SU-DHL-6 (cell line): ENCODE data around the gene DHRS7.

Experiments used
- CTCF ChIP-seq: fragments of 200-600 bp; sonication (generic); IDR thresholded peaks from one replicate; pipeline ENCODE4 v1.5.1; 2017; ENCODE audit warnings: antibody characterized with exemption, mild to moderate bottlenecking, low read length, moderate library complexity; ENCODE audit not compliant: insufficient read depth, poor library complexity, severe bottlenecking
- EZH2phosphoT487 ChIP-seq: fragments of 200-600 bp; sonication (generic), shearing (Covaris generic); conservative IDR thresholded peaks from 2 replicates; pipeline ENCODE4 v1.6.1; 2018; ENCODE audit warnings: mild to moderate bottlenecking, antibody characterized with exemption, low read length, moderate library complexity, mixed read lengths

GRCh38 chr14:60214415-60215126 lies 49.4 kb upstream of the DHRS7 start:
- TF ChIP-seq CTCF = no peak
- TF ChIP-seq EZH2phosphoT487 = no peak
